ENCODE measurements around the gene ANKRD52.

- TF ChIP-seq CTCF (IDR thresholded peaks at IDR 0.05; ENCODE audit: low read depth, low read length): no peak
- TF ChIP-seq EZH2phosphoT487 (IDR thresholded peaks at IDR 0.05; ENCODE audit: low read depth): no peak
Measured at GRCh38 chr12:56257071-56257470, 1.1 kb downstream of the ANKRD52 start.

All from OCI-LY3 (cell line).